NOMO-1 (cell line): ENCODE measurements around the gene PGAP6.
"Not testable (repeated sequence)": the region's sequence is repeated elsewhere in the genome, so short reads cannot be mapped to it uniquely, and the experiment has no call there.

Experiments used
- DNase-seq, 2 experiments: peaks; one replicate each; lab custom pipeline; 2025; ENCODE audit not compliant: unreplicated experiment in 2 of 2; lab: John Stamatoyannopoulos, UW

Gene PGAP6

DNA sequence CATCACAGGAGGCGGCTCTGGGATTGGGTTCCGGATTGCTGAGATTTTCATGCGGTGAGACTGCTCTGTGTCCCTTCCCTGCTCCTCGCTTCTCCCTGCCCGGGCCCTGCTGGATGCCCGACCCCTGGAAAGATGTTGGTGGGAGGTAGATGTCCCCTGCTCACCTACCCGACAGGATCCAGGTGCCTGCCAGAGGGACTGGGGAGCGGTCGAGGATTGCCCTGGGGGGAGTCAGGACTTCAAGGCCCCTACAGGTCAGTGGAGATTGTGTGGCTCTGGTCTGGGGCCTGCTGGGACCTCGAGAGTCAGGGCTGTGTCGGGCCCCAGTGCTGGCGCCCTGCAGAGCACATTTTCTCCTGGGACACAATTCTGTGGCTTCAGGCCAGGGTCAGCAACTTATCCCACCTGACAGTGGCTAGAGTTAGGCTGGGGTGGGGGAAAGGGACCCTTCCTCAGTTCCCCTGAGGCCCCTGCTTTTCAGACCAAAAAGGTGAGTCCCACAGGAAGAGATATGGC lies 23.3 kb upstream of the PGAP6 start:
- DNase-seq: no peak

DNA sequence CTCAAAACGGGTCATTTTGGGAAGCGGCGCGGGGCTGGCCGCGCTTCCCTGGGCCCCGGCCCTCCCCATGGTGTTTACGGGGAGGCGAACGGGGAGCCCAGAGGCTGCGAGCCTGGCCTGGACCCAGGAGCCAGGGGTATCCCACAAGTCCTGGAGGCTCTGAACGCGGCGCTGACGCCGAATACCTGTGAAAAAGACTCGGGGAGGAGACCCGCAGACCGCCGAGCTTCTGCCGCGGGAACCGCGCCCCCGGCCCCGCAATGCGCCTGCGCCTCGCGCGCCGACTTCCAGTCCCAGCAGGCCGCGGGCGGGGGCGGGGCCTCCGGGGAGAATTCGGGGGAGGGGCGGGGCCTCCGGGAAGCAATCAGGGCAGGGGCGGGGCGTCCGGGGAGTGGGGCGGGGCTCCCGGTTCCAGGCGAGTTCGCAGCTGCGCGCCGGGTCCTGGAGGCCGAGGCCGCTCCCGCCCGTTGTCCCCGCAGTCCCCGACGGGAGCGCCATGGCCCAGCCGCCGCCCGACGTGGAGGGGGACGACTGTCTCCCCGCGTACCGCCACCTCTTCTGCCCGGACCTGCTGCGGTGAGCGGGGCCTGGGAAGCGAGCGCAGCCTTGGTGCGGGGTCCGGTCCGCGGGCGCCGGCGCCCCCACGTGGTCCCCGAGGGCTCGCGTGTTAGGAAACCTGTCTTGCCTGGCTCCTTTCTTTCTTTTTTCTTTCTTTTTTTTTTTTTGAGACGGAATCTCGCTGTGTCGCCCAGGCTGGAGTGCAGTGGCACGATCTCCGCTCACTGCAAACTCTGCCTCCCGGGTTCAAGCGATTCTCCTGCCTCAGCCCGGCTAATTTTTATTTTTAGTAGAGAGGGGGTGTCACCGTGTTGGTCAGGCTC lies 19.9 kb upstream of the PGAP6 start, which contains the start of gene DECR2:
Gene DECR2, plus strand, starts transcription at position 418 of the 881 bp plus-strand sequence. Its CDS starts 79 bp downstream, at position 497.
- peak; percentile 66 to 80 for DNase-seq

DNA sequence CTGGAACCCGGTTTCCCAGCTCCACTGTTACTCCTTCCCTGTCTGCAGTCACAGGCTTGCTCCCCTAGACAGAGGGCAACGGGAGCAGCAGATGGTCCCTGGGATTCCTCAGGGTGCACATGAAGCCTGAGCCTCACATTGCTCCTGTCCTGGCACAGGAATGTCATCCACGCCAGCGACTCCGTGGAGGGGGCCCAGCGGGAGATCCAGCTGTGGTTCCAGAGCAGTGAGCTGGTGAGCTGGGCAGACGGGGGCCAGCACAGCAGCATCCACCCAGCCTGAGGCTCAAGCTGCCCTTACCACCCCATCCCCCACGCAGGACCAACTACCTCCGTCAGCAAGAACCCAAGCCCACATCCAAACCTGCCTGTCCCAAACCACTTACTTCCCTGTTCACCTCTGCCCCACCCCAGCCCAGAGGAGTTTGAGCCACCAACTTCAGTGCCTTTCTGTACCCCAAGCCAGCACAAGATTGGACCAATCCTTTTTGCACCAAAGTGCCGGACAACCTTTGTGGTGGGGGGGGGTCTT lies 18.3 kb upstream of the PGAP6 start:
- peak in 1 of 2 experiments; percentile 30 for DNase-seq

DNA sequence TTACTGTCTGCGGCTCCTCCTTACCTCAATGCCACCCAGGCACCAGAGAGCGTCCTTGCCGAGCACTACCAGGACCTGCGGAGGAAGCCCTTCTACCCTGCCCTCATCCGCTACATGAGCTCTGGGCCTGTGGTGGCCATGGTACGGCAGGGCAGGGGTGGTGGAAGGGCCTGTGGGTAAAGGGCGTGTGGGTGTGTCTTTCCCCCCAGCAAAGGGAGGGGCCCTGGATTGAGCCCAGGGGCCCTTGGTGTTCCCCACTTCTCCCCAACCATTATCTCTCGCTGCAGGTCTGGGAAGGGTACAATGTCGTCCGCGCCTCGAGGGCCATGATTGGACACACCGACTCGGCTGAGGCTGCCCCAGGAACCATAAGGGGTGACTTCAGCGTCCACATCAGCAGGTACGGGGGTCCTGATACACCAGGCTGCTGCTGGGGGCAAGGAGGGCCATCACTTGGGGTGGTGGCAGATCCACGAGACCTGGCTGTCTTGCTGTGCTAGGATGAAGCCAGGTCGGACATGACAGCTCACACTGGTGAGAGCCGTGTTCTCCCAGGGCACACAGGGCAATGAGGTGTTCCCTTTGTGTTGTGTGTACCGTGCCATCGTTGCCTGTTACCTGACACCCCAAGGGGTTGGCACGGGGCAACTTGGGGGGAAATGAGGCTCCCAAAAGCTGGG lies 17.7 kb upstream of the PGAP6 start:
- no peak for DNase-seq

DNA sequence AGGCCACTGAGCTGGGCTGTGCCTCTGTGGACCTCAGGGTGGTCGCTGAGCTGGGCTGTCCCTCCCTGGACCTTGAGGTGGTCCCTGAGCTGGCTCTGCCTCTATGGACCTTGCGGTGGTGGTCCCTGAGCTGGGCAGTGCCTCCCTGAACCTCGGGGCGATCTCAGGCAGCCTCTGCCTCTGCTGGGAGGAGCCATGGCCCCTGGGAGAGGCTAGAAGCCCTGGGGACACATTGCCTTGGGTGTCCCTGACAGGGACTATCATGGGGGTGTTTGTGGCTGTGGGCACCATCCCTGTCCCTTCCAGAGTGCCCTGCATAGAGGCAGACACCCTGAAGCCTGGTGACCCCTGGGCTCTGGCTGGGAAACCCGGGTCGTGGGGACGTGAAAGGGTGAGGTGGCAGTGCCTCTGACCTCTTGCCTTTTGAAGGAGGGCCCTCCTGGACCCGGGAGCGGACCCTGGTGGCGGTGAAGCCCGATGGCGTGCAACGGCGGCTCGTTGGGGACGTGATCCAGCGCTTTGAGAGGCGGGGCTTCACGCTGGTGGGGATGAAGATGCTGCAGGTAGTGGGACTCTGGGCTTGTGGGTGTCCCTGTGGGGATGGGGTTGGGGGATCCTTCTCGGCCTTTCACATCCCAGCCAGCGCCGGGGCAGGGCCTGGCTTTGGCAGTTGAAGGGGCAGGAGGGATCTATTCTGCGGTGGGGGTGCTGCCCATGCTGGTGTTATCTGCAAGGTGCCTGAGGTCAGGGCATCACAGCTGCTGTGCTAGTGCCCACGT lies 17.0 kb upstream of the PGAP6 start:
- DNase-seq: no peak

DNA sequence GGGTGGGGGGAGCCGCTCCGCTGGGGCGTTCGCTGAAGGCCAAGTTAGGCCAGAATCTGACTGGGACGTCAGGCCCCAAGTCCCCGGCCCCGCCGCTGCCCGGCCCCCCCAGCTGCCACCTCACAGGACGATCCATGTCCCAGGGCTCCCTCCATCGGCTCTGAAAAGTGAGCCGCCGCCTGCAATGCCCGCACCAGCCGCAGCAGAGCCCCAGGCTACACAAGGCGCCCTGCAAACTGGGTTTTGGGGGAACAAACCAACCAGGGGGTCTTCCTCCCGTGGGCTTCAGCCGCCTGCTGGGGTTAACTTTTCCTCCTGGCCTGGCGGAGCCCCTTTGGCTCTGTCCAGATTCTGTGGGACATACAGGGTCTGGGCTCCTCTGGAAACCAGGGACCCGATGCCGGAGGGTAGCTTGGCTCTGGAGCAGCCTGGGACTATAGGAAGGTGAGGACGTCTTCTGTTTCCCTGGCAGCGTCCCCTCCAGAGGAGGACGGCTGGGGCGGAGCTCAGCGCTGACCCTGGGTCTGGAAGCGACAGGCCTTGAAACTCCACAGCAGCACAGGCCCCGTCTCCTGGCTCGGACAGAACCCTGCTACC lies 16.1 kb upstream of the PGAP6 start:
- peak in 1 of 2 experiments; percentile 32 for DNase-seq

DNA sequence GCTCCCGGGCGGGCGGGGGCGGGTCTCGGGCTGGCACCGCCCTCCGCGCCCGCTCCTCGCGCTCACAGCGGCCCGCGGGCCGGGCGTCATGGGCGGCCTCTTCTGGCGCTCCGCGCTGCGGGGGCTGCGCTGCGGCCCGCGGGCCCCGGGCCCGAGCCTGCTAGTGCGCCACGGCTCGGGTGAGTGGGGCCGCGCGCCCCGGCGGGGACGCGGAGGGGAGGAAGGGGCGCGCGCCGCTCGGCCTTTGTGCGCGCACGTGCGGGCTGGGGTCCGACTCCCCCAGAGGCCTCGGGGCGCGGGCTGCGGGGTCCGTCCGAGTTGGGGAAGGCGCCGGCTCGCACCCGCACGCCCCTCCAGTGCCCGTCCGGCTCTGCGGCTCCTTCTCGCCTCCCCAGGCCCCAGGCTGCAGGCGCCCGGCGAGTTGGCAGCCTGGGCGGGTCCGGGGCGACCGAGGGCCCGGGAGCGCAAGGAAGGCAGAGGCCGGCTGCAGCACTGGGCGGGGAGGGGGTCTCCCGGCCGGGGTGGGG lies 15.4 kb upstream of the PGAP6 start, which contains the start of gene NME4:
Gene NME4, plus strand, starts transcription at position 65 of the 527 bp plus-strand sequence. Its CDS starts 24 bp downstream, at position 89.
- DNase-seq: no peak

DNA sequence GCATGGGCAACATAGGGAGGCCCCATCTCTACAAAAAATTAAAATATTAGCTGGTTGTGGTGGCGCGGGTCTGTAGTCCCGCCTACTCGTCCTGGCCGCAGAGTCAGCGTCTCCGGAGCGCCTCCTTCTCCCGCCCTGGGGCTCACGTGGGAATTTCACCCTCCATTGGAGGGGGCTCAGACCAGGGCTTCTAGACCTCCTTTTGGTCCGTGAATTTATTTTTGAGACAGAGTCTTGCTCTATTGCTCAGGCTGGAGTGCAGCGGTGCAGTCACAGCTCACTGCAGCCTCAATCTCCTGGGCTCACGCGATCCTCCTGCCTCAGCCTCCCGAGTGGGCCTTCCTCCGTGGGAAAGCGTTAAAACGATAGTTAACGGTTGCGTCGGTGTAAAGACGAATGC lies 14.8 kb upstream of the PGAP6 start:
- DNase-seq: peak; percentile 15 to 28

DNA sequence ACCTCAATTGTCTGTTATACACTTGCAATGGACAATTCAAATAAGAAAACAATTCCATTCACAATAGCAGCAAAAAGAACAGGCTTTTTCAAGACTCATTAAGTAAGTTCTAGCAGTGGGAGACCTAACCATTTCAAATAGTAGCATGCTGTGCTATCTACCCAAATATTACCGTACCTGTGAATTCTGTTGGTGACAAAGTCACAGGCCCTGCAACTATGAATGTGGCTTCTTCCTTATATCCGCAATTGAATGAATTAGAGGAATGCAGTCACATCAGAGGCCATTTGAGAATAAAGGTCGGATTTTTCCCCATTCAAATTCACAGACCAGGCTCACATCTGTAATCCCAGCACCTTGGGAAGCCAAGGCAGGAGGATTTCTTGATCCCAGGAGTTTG lies 14.4 kb upstream of the PGAP6 start:
- DNase-seq: no peak

DNA sequence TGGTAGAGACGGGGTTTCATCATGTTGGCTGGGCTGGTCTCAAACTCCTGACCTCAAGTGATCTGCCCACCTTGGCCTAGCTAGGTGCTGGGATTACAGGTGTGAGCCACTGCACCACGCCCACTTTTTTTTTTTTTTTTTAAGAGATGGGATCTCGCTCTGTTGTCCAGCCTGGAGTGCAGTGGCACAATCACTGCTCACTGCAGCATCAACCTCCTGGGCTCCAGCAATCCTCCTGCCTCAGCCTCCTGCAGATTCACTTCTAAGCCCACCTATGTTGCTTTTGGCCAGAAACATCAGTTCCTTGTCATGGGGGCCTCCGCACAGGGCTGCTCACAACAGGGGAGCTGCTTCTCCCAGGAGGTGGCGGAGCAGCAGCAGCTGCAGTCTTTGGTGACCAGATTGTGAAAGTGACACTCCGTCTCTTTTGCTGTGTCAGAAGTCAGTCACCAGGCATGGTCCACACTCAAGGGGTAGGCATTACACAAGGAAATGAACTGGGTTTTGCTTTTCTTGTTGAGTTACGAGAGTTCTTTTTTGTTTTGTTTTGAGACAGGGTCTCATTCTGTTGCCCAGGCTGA lies 10.8 kb upstream of the PGAP6 start:
- no peak for DNase-seq

DNA sequence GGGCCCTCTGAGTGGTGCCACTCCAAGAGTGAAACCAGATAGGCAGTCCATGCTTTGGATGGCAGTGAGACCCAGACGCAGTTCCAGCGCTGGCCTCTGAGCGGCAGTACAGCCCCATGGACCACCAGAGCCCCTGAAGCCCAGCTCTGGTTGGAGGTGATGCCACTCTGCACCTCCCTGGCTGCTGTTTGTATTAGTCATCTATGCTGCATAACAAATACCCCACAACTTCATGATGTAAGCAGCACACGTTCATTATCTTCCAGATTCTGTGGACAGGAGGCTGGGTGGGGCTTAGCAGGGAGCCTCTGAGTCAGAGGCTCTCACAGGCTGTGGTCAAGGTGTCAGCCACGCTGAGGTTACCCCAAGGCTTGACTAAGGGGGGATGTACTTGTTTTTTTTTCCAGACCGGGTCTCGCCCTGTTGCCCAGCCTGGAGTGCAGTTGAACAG lies 10.1 kb upstream of the PGAP6 start:
- DNase-seq: peak; percentile 43 to 45

DNA sequence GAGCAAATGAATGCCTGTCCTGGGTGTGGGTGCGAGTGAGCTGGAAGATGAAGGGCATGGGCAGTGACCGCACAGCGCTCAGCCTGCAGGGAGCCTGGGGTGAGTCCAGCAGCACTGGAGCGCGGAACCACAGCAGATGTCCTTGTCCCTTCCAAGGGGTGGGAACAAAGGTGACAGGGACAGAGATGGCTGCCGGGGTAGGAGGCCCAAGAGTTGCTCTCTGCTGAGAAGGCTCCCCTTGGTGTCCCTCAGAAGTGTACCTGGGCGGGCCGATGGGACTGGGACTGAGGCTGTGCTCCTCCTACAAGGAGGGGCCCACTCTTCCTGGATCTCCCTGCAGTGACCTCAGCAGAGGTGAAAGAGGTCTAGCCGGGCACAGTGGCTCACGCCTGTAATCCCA lies 7.6 kb upstream of the PGAP6 start:
- no peak for DNase-seq

DNA sequence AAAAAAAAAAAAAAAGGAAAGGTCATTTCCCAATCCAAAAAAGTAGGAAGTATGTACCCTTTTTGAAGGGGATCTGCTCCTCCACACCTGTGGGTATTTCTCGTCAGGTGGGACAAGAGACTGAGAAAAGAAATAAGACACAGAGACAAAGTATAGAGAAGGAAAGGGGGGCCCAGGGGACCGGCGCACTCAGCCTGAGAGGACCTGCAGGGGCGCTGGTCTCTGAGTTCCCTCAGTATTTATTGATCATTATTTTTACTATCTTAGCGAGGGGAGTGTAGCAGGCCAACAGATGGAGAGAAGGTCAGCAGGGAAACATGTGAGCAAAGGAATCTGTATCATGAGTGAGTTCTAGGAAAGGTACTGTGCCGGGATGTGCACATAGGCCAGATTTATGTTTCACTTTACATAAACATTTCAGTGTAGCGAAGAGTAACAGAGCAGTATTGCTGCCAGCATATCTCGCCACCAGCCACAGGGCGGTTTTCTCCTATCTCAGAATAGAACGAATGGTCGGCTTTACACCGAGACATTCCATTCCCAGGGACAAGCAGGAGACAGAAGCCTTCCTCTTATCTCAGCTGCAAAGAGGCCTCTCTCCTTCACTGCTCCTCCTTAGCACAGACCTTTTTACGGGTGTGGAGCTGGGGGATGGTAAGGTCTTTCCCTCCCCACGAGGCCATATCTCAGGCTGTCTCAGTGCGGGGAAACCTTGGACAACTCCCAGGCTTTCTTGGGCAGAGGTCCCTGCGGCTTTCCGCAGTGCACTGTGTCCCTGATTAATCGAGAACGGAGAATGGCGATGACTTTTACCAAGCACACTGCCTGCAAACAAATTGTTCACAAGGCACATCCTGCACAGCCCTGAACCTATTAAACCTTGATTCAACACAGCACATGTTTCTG lies 6.2 kb upstream of the PGAP6 start:
- not testable (repeated sequence) for DNase-seq

DNA sequence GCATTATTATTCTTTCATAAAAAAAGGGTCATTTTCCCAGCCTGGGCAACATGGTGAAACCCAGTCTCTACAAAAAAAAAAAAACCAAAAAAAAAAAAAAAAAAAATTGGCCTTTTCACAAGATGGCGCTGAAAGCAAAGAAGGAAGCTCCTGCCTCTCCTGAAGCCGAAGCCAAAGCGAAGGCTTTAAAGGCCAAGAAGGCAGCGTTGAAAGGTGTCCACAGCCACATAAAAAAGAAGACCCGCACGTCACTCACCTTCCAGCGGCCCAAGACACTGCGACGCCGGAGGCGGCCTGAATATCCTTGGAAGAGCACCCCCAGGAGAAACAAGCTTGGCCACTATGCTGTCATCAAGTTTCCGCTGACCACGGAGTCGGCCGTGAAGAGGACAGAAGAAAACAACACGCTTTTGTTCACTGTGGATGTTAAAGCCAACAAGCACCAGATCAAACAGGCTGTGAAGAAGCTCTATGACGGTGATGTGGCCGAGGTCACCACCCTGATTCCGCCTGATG lies 4.9 kb upstream of the PGAP6 start:
- no peak for DNase-seq

DNA sequence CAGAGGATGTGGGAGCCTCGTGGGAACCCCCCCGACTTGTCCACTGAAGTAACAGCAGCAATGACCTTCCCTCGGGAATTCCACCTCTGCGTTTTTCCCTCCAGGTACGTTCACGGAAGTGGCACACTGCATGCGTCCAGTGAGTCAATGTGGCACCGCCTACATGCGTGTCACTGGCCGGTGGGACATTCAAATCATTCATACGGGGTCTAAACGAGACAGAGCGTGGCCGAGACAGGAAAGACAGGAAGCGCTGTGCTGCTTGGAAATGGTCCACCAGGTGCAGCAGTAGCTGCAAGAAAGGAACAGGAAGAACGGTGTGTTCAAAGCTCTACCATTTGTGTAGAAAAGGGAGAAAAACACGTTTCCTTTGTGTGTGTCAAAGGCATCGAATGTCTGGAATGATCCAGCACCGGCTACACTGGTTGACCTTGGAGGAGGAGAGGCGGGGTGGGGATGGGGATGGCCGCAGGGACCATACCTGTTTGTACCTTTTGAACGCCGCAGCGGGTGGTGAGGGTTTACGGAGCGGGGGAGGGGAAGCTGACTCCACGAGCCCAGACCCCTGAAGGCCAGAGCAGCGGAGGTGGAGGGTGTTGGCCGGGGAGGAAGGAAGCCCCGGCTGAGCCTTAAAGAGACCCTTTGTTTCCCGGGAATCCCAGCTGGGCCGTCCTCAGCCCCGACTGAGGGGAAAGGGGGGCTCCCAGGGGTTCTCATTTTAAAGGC lies 1.7 kb upstream of the PGAP6 start:
- no peak for DNase-seq

DNA sequence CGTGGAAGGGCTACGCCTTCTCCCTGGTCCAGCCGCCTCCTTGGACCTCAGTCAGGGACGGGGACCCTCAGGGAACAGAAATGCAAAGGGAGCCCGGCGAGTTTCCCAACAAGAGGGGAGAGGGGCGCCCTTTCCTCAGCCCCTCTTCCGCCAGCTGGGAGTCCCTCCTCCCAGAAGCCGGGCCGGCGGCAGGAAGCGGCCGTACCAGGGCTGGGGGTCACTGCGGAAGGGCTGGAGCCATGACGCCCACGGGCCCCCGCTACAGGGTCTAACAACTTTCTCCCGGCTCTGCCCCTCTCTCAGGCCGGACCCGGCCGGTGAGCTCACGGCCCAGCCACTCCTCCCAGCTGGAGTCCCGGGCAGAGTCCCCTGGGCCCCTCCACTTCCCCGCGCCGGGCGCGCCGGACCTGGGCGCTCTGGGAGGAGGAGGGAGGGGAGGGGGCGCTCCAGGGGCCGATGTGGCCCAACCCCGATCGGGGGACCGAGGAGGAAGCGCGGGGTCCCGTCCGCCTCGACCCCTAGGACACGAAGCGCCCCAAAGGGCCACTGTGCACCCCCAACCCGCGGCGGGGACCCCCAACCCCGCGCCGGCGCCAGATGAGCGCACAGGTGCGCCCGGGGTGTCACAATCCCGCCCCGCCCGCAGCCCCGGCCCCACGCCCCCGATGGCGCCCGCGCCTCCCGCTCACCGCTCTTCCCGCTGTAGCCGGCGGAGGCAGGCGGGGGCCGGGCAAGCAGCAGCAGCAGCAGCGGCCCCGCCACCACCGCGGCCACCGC lies 578 bp downstream of the PGAP6 start:
- no peak for DNase-seq

DNA sequence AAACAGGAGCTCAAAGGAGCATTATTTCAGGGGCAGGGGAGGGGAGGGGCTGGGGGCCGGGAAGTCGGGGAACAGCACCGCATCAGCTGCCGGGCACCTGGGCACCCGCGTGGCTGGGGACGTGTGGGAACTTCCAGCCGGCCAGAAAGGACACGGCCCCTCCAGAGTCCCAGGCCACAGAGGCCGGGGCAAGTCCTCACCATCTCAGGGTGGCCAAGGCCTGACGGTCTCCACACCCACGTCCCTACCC lies 1.1 kb downstream of the PGAP6 start:
- no peak for DNase-seq
